Astrocyte (in vitro differentiated cells and primary cell): ENCODE data around the gene PITX1. TPM values are rescaled to one million over a fixed set of nuclear protein-coding genes. Genes with fewer than 3 reads are reported as not detected.

Experiments used
- DNase-seq: peaks from one replicate; pipeline ENCODE4 v3.0.0-alpha.2; 2010; ENCODE audit warnings: low read depth
- FAIRE-seq: peaks from 2 replicates; lab custom pipeline; 2011; peaks lifted over from hg19 to GRCh38; lab: Jason Lieb, UNC
- H2AFZ ChIP-seq: 2 replicates; pipeline ENCODE4 v1.6.0; 2012; ENCODE audit warnings: low read depth, low read length, inconsistent platforms
- H3K27ac ChIP-seq: 2 replicates; pipeline ENCODE4 v1.5.1; 2011; ENCODE audit warnings: low read depth, low read length, inconsistent platforms
- H3K27me3 ChIP-seq: 2 replicates; pipeline ENCODE4 v1.6.0; 2011; ENCODE audit warnings: low read length, inconsistent platforms; ENCODE audit not compliant: insufficient read depth
- H3K36me3 ChIP-seq: 2 replicates; pipeline ENCODE4 v1.5.1; 2011; ENCODE audit warnings: low read length, inconsistent platforms; ENCODE audit not compliant: insufficient read depth
- H3K4me1 ChIP-seq: 2 replicates; pipeline ENCODE4 v1.5.1; 2011; ENCODE audit warnings: low read length, inconsistent platforms; ENCODE audit not compliant: insufficient read depth
- H3K4me2 ChIP-seq: 2 replicates; pipeline ENCODE4 v1.6.0; 2012; ENCODE audit warnings: low read length, inconsistent platforms
- H3K4me3 ChIP-seq: 2 replicates; pipeline ENCODE4 v1.5.1; 2011; ENCODE audit warnings: low read depth, mild to moderate bottlenecking, low read length, inconsistent platforms; ENCODE audit not compliant: insufficient read depth
- H3K79me2 ChIP-seq: 2 replicates; pipeline ENCODE4 v1.6.0; 2012; ENCODE audit warnings: mild to moderate bottlenecking, low read length, inconsistent platforms; ENCODE audit not compliant: insufficient read depth
- H3K9ac ChIP-seq: 2 replicates; pipeline ENCODE4 v1.6.0; 2012; ENCODE audit warnings: mild to moderate bottlenecking, low read length, inconsistent platforms
- H3K9me3 ChIP-seq: 2 replicates; pipeline ENCODE4 v1.5.1; 2012; ENCODE audit warnings: low read depth, mild to moderate bottlenecking, low read length, inconsistent platforms; ENCODE audit not compliant: insufficient read depth
- H4K20me1 ChIP-seq: 2 replicates; pipeline ENCODE4 v1.6.0; 2012; ENCODE audit warnings: low read length, inconsistent platforms; ENCODE audit not compliant: insufficient read depth
- H3K27ac Mint-ChIP-seq: one replicate; pipeline ENCODE4 v1.8.0; 2021; ENCODE audit warnings: mild to moderate bottlenecking, mixed read lengths; ENCODE audit not compliant: unreplicated experiment
- H3K27me3 Mint-ChIP-seq: one replicate; pipeline ENCODE4 v1.8.0; 2021; ENCODE audit warnings: low read depth, mixed read lengths; ENCODE audit not compliant: unreplicated experiment
- H3K36me3 Mint-ChIP-seq: one replicate; pipeline ENCODE4 v1.8.0; 2021; ENCODE audit warnings: low read depth, mixed read lengths; ENCODE audit not compliant: unreplicated experiment
- H3K4me1 Mint-ChIP-seq: one replicate; pipeline ENCODE4 v1.8.0; 2021; ENCODE audit warnings: low read depth, mixed read lengths; ENCODE audit not compliant: unreplicated experiment
- H3K4me3 Mint-ChIP-seq: one replicate; pipeline ENCODE4 v1.8.0; 2021; ENCODE audit warnings: mild to moderate bottlenecking, moderate library complexity, mixed read lengths; ENCODE audit not compliant: unreplicated experiment
- H3K9me3 Mint-ChIP-seq: one replicate; pipeline ENCODE4 v1.8.0; 2021; ENCODE audit warnings: mild to moderate bottlenecking, mixed read lengths; ENCODE audit not compliant: unreplicated experiment
- EZH2 ChIP-seq: IDR thresholded peaks from 2 replicates; pipeline ENCODE4 v1.6.1; 2012; ENCODE audit warnings: mild to moderate bottlenecking, low read length, inconsistent platforms; ENCODE audit not compliant: insufficient read depth
- total RNA-seq: library from RNA; stranded (reverse); gene quantifications from 2 replicates; pipeline ENCODE4 v1.2.1, GENCODE V29; 2021
- TF ChIP-seq, protein P1 (sequence below): IDR thresholded peaks from 2 replicates; pipeline ENCODE4 v1.5.1; 2011; ENCODE audit warnings: low read depth, mild to moderate bottlenecking, inconsistent platforms, low read length, moderate library complexity; ENCODE audit not compliant: insufficient read depth

Gene PITX1
- total RNA-seq, 1 donor from 2014 or later = 0.52 TPM

DNA sequence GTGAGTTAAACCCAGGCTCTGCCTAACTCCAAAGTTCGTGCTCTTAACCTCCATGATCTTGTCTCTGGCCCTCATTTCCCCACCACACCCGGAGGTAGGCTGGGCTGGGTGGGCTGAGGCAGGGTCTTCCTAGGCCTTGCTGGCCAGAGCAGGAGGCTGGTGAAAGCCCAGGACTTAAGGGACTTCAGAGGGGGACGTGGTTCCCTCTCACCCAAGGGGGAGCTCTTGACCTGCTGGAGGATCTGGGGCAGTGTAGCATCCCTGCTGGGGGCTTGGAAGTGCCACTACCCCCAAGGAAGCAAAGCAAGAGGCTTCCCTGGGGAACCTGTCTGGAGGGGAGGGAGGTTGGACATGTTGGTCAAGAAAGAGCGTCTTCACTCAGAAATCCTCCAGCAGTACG is 14.7 kb downstream of the PITX1 start:
- H3K27ac ChIP-seq = no peak overlapping the region
- no peak overlapping the region for H3K9ac ChIP-seq
- Mint-ChIP-seq H3K4me1 (no peaks in the 10 kb centered on the region), H3K27me3 (peaks cover 83% of the 10 kb centered on the region), H3K27ac (no peak overlapping the region), H3K4me3 (no peak overlapping the region), H3K9me3 (no peaks in the 10 kb centered on the region), H3K36me3 (peaks cover 2% of the 10 kb centered on the region)
- no peaks in the 10 kb centered on the region for H3K36me3 ChIP-seq
- no peaks in the 10 kb centered on the region for H3K9me3 ChIP-seq
- FAIRE-seq (no peak), DNase-seq (no peak)
- peaks cover 27% of the 10 kb centered on the region for H3K27me3 ChIP-seq
- no peak overlapping the region for H2AFZ ChIP-seq
- H3K79me2 ChIP-seq = no peaks in the 10 kb centered on the region
- H3K4me1 ChIP-seq = no peaks in the 10 kb centered on the region
- H4K20me1 ChIP-seq = no peaks in the 10 kb centered on the region
- no peak overlapping the region for H3K4me2 ChIP-seq
- no peak for TF ChIP-seq EZH2
- TF ChIP-seq, protein P1, sequence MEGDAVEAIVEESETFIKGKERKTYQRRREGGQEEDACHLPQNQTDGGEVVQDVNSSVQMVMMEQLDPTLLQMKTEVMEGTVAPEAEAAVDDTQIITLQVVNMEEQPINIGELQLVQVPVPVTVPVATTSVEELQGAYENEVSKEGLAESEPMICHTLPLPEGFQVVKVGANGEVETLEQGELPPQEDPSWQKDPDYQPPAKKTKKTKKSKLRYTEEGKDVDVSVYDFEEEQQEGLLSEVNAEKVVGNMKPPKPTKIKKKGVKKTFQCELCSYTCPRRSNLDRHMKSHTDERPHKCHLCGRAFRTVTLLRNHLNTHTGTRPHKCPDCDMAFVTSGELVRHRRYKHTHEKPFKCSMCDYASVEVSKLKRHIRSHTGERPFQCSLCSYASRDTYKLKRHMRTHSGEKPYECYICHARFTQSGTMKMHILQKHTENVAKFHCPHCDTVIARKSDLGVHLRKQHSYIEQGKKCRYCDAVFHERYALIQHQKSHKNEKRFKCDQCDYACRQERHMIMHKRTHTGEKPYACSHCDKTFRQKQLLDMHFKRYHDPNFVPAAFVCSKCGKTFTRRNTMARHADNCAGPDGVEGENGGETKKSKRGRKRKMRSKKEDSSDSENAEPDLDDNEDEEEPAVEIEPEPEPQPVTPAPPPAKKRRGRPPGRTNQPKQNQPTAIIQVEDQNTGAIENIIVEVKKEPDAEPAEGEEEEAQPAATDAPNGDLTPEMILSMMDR = no peak
- no peak overlapping the region for H3K4me3 ChIP-seq

DNA sequence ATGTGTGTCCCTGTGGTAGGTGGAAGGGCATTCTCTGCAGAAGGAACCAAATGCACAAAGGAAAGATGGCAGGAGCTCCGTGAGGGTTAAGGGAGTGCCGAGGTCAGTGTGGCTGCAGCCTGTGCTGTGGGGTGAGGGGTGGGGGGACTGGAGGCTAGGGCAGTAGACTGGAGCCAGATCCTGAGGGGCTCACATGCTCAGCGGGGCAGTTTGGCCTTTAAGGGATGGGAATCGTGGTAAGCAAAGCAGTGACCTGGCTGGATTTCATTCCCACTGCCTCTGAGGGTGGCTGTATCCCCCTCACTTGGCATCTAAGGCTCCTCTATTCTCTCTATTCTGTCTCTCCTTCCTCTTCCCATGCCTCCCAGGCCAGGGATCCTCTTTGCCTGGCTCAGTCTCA is 15.6 kb downstream of the PITX1 start:
- TF ChIP-seq, protein P1 = no peak
- no peak for TF ChIP-seq EZH2
- Histone ChIP-seq H3K9me3 (no peaks in the 10 kb centered on the region), H3K27ac (no peak overlapping the region), H4K20me1 (no peaks in the 10 kb centered on the region), H3K36me3 (no peaks in the 10 kb centered on the region), H2AFZ (no peak overlapping the region), H3K4me1 (no peaks in the 10 kb centered on the region), H3K27me3 (peaks cover 22% of the 10 kb centered on the region), H3K79me2 (no peaks in the 10 kb centered on the region), H3K4me2 (no peak overlapping the region), H3K4me3 (no peak overlapping the region), H3K9ac (no peak overlapping the region)
- FAIRE-seq (no peak), DNase-seq (no peak)
- H3K4me1 Mint-ChIP-seq = no peaks in the 10 kb centered on the region
- H3K36me3 Mint-ChIP-seq = peaks cover 2% of the 10 kb centered on the region
- H3K9me3 Mint-ChIP-seq = peaks cover 3% of the 10 kb centered on the region
- H3K27me3 Mint-ChIP-seq = peaks cover 85% of the 10 kb centered on the region
- no peak overlapping the region for H3K4me3 Mint-ChIP-seq
- no peak overlapping the region for H3K27ac Mint-ChIP-seq

DNA sequence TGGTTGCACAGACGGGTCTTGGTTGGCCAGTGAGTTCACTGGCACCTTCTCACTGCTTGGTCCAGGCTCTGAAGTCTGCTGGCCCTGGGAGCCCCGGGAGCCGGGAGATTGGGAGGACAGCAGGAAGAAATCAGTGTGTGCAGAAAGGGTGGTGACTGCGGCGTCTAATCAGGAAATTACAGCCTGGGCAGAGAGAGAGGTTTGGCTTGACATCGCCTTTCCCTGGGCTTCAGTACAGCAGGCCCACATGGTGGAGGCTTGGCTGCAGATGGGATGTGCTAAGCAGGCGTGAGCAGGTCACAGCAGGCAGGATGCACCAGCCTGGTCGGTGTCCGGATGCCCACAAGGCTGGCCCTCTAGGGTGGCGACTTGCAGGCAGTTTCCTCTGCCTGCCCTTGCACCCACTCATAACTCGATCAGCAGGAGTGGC is 17.2 kb downstream of the PITX1 start:
- Mint-ChIP-seq H3K9me3 (peaks cover 3% of the 10 kb centered on the region), H3K27me3 (peaks cover 80% of the 10 kb centered on the region), H3K4me3 (no peak overlapping the region), H3K27ac (no peak overlapping the region), H3K36me3 (peaks cover 3% of the 10 kb centered on the region), H3K4me1 (no peaks in the 10 kb centered on the region)
- no peak overlapping the region for H3K9ac ChIP-seq
- no peak overlapping the region for H3K27ac ChIP-seq
- TF ChIP-seq, protein P1 = no peak
- TF ChIP-seq EZH2 = no peak
- H4K20me1 ChIP-seq = no peaks in the 10 kb centered on the region
- H3K4me3 ChIP-seq = no peak overlapping the region
- peaks cover 20% of the 10 kb centered on the region for H3K27me3 ChIP-seq
- no peaks in the 10 kb centered on the region for H3K36me3 ChIP-seq
- DNase-seq (no peak), FAIRE-seq (no peak)
- no peaks in the 10 kb centered on the region for H3K9me3 ChIP-seq
- H3K4me2 ChIP-seq = no peak overlapping the region
- H3K4me1 ChIP-seq = no peaks in the 10 kb centered on the region
- no peaks in the 10 kb centered on the region for H3K79me2 ChIP-seq
- no peak overlapping the region for H2AFZ ChIP-seq
